Mesendoderm (in vitro differentiated cells): ENCODE data around the gene MILR1. TPM values are rescaled to one million over a fixed set of nuclear protein-coding genes. Genes with fewer than 3 reads are reported as not detected.

Source experiments
- DNase-seq: peaks from one replicate; pipeline ENCODE4 v3.0.0; 2013
- H2AK5ac ChIP-seq: 2 replicates; pipeline ENCODE4 v1.6.1; 2013; ENCODE audit warnings: low read length, inconsistent platforms
- H2BK120ac ChIP-seq: 2 replicates; pipeline ENCODE4 v1.6.1; 2013; ENCODE audit warnings: low read depth, mild to moderate bottlenecking, low read length, moderate library complexity, mixed read lengths
- H2BK15ac ChIP-seq: replicated peaks from 2 replicates; pipeline ENCODE4 v1.6.1; 2013; ENCODE audit warnings: low read depth, mild to moderate bottlenecking, moderate library complexity
- H2BK5ac ChIP-seq: 2 replicates; pipeline ENCODE4 v1.6.1; 2013; ENCODE audit warnings: low read length, inconsistent platforms
- H3K18ac ChIP-seq: 2 replicates; pipeline ENCODE4 v1.6.1; 2013; ENCODE audit warnings: mild to moderate bottlenecking, low read length, mixed read lengths
- H3K23ac ChIP-seq: one replicate; pipeline ENCODE4 v1.6.1; 2013; ENCODE audit warnings: low read length
- H3K27ac ChIP-seq: 2 replicates; pipeline ENCODE4 v1.5.1; 2013; ENCODE audit warnings: low read depth, mild to moderate bottlenecking, inconsistent platforms, low read length, moderate library complexity
- H3K27me3 ChIP-seq: 2 replicates; pipeline ENCODE4 v1.6.1; 2013; ENCODE audit warnings: low read length, control low read depth, mild to moderate bottlenecking, inconsistent platforms; ENCODE audit not compliant: insufficient read depth, poor library complexity
- H3K36me3 ChIP-seq: 2 replicates; pipeline ENCODE4 v1.6.1; 2013; ENCODE audit warnings: low read length, inconsistent platforms; ENCODE audit not compliant: control insufficient read depth, insufficient read depth
- H3K4ac ChIP-seq: one replicate; pipeline ENCODE4 v1.6.1; 2013; ENCODE audit warnings: low read depth, mild to moderate bottlenecking, low read length, moderate library complexity
- H3K4me1 ChIP-seq: 2 replicates; pipeline ENCODE4 v1.6.1; 2013; ENCODE audit warnings: low read depth, low read length, inconsistent platforms; ENCODE audit not compliant: control insufficient read depth
- H3K4me2 ChIP-seq: 2 replicates; pipeline ENCODE4 v1.6.1; 2013; ENCODE audit warnings: low read length
- H3K4me3 ChIP-seq: 2 replicates; pipeline ENCODE4 v1.5.1; 2013; ENCODE audit warnings: mild to moderate bottlenecking, low read length
- H3K56ac ChIP-seq: one replicate; pipeline ENCODE4 v1.6.1; 2013; ENCODE audit warnings: low read length
- H3K79me1 ChIP-seq: 2 replicates; pipeline ENCODE4 v1.6.1; 2013; ENCODE audit warnings: low read length, inconsistent platforms
- H3K79me2 ChIP-seq: 2 replicates; pipeline ENCODE4 v1.6.1; 2013; ENCODE audit warnings: mild to moderate bottlenecking, low read length; ENCODE audit not compliant: control insufficient read depth, insufficient read depth
- H3K9ac ChIP-seq: 2 replicates; pipeline ENCODE4 v1.6.1; 2013; ENCODE audit warnings: low read length, inconsistent platforms
- H4K5ac ChIP-seq: one replicate; pipeline ENCODE4 v1.6.1; 2013; ENCODE audit warnings: low read length
- H4K8ac ChIP-seq: one replicate; pipeline ENCODE4 v1.6.1; 2013; ENCODE audit warnings: low read depth, mild to moderate bottlenecking, control low read depth, low read length, moderate library complexity
- WGBS: extraction: QIAGEN DNeasy Blood & Tissue Kit; methylation state at CpG from one replicate; pipeline ENCODE4 v1.1.7; 2013; ENCODE audit warnings: low lambda C conversion rate, missing lambda C conversion rate; ENCODE audit not compliant: insufficient coverage; ENCODE audit errors: extremely low coverage; 5-methylcytosine and 5-hydroxymethylcytosine counted together
- polyA plus RNA-seq, 2 experiments: library from polyadenylated mRNA; stranded (reverse); fragments of 200-250 nt; gene quantifications; one replicate each; pipeline ENCODE4 v1.2.3, GENCODE V29; 2013

The MILR1 gene
- not detected for polyA plus RNA-seq (2013, experiment 1 of 2)
- not detected for polyA plus RNA-seq (2013, experiment 2 of 2)

- Histone ChIP-seq H3K9ac (no peak within 1 kb of the TSS), H3K79me1 (no peaks in the 10 kb centered on the region), H3K4me3 (no peak within 1 kb of the TSS), H3K36me3 (no peaks in the 10 kb centered on the region), H4K5ac (no peak within 1 kb of the TSS), H3K27me3 (no peaks in the 10 kb centered on the region), H3K4ac (no peak within 1 kb of the TSS), H3K27ac (no peak within 1 kb of the TSS), H3K4me2 (no peak within 1 kb of the TSS), H3K56ac (no peak within 1 kb of the TSS), H4K8ac (no peak within 1 kb of the TSS), H3K18ac (no peak within 1 kb of the TSS), H2BK15ac (no peak within 1 kb of the TSS), H3K23ac (no peak within 1 kb of the TSS), H3K79me2 (no peaks in the 10 kb centered on the region), H2AK5ac (no peak within 1 kb of the TSS), H3K4me1 (no peaks in the 10 kb centered on the region), H2BK5ac (no peak within 1 kb of the TSS), H2BK120ac (no peak within 1 kb of the TSS)
- no CpG with 5 or more reads among the region's 10 CpGs for WGBS
- no peak for DNase-seq
Observed at GRCh38 chr17:64448665-64449512, at the start of gene MILR1. TSS of gene MILR1 (plus strand) at chr17:64449115. CDS start at chr17:64449169, 54 bp downstream.

- Histone ChIP-seq H3K4me3 (no peak overlapping the region), H3K56ac (no peak overlapping the region), H3K36me3 (no peaks in the 10 kb centered on the region), H3K4ac (no peak overlapping the region), H3K4me1 (no peaks in the 10 kb centered on the region), H3K79me2 (no peaks in the 10 kb centered on the region), H4K8ac (no peak overlapping the region), H3K9ac (no peak overlapping the region), H2AK5ac (no peak overlapping the region), H3K18ac (no peak overlapping the region), H4K5ac (no peak overlapping the region), H3K27me3 (no peaks in the 10 kb centered on the region), H2BK120ac (no peak overlapping the region), H2BK15ac (no peak overlapping the region), H3K23ac (no peak overlapping the region), H2BK5ac (no peak overlapping the region), H3K79me1 (no peaks in the 10 kb centered on the region), H3K4me2 (no peak overlapping the region), H3K27ac (no peak overlapping the region)
- no CpG with 5 or more reads among the region's 1 CpG for WGBS
- no peak for DNase-seq
Observed at GRCh38 chr17:64399767-64400156, 49.2 kb upstream of the MILR1 start.

GRCh38 chr17:64400642-64401041 lies 48.3 kb upstream of the MILR1 start:
- Histone ChIP-seq H3K23ac (no peak overlapping the region), H2AK5ac (no peak overlapping the region), H3K79me2 (no peaks in the 10 kb centered on the region), H4K5ac (no peak overlapping the region), H3K4me2 (no peak overlapping the region), H3K4me1 (no peaks in the 10 kb centered on the region), H3K9ac (no peak overlapping the region), H3K56ac (no peak overlapping the region), H3K79me1 (no peaks in the 10 kb centered on the region), H3K18ac (no peak overlapping the region), H2BK15ac (no peak overlapping the region), H3K27ac (no peak overlapping the region), H2BK120ac (no peak overlapping the region), H3K4ac (no peak overlapping the region), H4K8ac (no peak overlapping the region), H3K27me3 (no peaks in the 10 kb centered on the region), H2BK5ac (no peak overlapping the region), H3K4me3 (no peak overlapping the region), H3K36me3 (no peaks in the 10 kb centered on the region)
- DNase-seq: no peak
- no CpG with 5 or more reads among the region's 7 CpGs for WGBS

- no peak overlapping the region for H3K4me2 ChIP-seq
- H3K79me2 ChIP-seq: no peaks in the 10 kb centered on the region
- no peak overlapping the region for H2BK15ac ChIP-seq
- no peak overlapping the region for H2BK5ac ChIP-seq
- H3K27me3 ChIP-seq: no peaks in the 10 kb centered on the region
- no peak overlapping the region for H3K9ac ChIP-seq
- H3K56ac ChIP-seq: no peak overlapping the region
- no peak overlapping the region for H3K18ac ChIP-seq
- H4K5ac ChIP-seq: no peak overlapping the region
- no CpG with 5 or more reads among the region's 8 CpGs for WGBS
- H3K4me3 ChIP-seq: no peak overlapping the region
- no peak overlapping the region for H4K8ac ChIP-seq
- no peak overlapping the region for H3K23ac ChIP-seq
- H2BK120ac ChIP-seq: no peak overlapping the region
- H2AK5ac ChIP-seq: no peak overlapping the region
- no peaks in the 10 kb centered on the region for H3K36me3 ChIP-seq
- no peaks in the 10 kb centered on the region for H3K4me1 ChIP-seq
- no peak for DNase-seq
- no peak overlapping the region for H3K4ac ChIP-seq
- no peaks in the 10 kb centered on the region for H3K79me1 ChIP-seq
- H3K27ac ChIP-seq: no peak overlapping the region
Observed at GRCh38 chr17:64401244-64401860, 47.6 kb upstream of the MILR1 start.

- Histone ChIP-seq H4K5ac (no peak overlapping the region), H2BK15ac (no peak overlapping the region), H3K36me3 (no peaks in the 10 kb centered on the region), H3K4ac (no peak overlapping the region), H3K4me2 (no peak overlapping the region), H2BK120ac (no peak overlapping the region), H3K79me1 (no peaks in the 10 kb centered on the region), H3K9ac (no peak overlapping the region), H3K27me3 (no peaks in the 10 kb centered on the region), H3K4me1 (no peaks in the 10 kb centered on the region), H3K79me2 (no peaks in the 10 kb centered on the region), H3K56ac (no peak overlapping the region), H3K18ac (no peak overlapping the region), H3K23ac (no peak overlapping the region), H2BK5ac (no peak overlapping the region), H4K8ac (no peak overlapping the region), H3K4me3 (no peak overlapping the region), H3K27ac (no peak overlapping the region), H2AK5ac (no peak overlapping the region)
- no CpG with 5 or more reads among the region's 2 CpGs for WGBS
- DNase-seq: no peak
Observed at GRCh38 chr17:64401941-64402340, 47.0 kb upstream of the MILR1 start.
